ENCODE results near the gene PUS1. TPM values are rescaled to one million over a fixed set of nuclear protein-coding genes. Genes with fewer than 3 reads are reported as not detected.
"Not testable (repeated sequence)": the region's sequence is repeated elsewhere in the genome, so short reads cannot be mapped to it uniquely, and the experiment has no call there.

The PUS1 gene
- total RNA-seq, 1 experiment from 2014 or later = 17.1 TPM

GRCh38 chr12:131947482-131948027, 18.5 kb downstream of the PUS1 start:
- Histone ChIP-seq H3K4me1 (no peaks in the 10 kb centered on the region), H3K27ac (no peak overlapping the region), H3K27me3 (no peaks in the 10 kb centered on the region), H3K4me3 (no peak overlapping the region), H3K9me3 (replicated peaks) (no peaks in the 10 kb centered on the region), H3K36me3 (peaks cover 16% of the 10 kb centered on the region)
- DNase-seq = no peak

- H3K4me1 ChIP-seq = no peaks in the 10 kb centered on the region
- H3K4me3 ChIP-seq = no peak overlapping the region
- no peaks in the 10 kb centered on the region for H3K9me3 ChIP-seq (replicated peaks)
- H3K27me3 ChIP-seq = no peaks in the 10 kb centered on the region
- peaks cover 9% of the 10 kb centered on the region for H3K36me3 ChIP-seq
- H3K27ac ChIP-seq = no peak overlapping the region
- DNase-seq = no peak
These were observed 19.2 kb downstream of the PUS1 start for GRCh38 chr12:131948166-131948712.

GRCh38 chr12:131948713-131949430, 19.8 kb downstream of the PUS1 start:
- H3K27ac ChIP-seq; H3K4me1 ChIP-seq; DNase-seq; H3K9me3 ChIP-seq (replicated peaks); H3K36me3 ChIP-seq; H3K27me3 ChIP-seq: not testable (repeated sequence)
- H3K4me3 ChIP-seq = peak overlapping the region; percentile 86

GRCh38 chr12:131949431-131950181, 20.5 kb downstream of the PUS1 start, which contains the start of gene EP400:
Gene EP400, plus strand, starts transcription at chr12:131949942. Its CDS starts 10,678 bp downstream, at chr12:131960620.
- peak; percentile 92 to 94 for DNase-seq
- H3K36me3 ChIP-seq = no peaks in the 10 kb centered on the region
- H3K4me1 ChIP-seq = no peaks in the 10 kb centered on the region
- H3K27me3 ChIP-seq = no peaks in the 10 kb centered on the region
- peak within 1 kb of the TSS; percentile 86 for H3K4me3 ChIP-seq
- H3K27ac ChIP-seq = peak within 1 kb of the TSS; percentile 53
- no peaks in the 10 kb centered on the region for H3K9me3 ChIP-seq (replicated peaks)

GRCh38 chr12:131950182-131950913, 21.3 kb downstream of the PUS1 start:
- peak overlapping the region; percentile 86 for H3K4me3 ChIP-seq
- no peaks in the 10 kb centered on the region for H3K9me3 ChIP-seq (replicated peaks)
- no peaks in the 10 kb centered on the region for H3K27me3 ChIP-seq
- H3K36me3 ChIP-seq = no peaks in the 10 kb centered on the region
- H3K4me1 ChIP-seq = no peaks in the 10 kb centered on the region
- H3K27ac ChIP-seq = peak overlapping the region; percentile 53
- DNase-seq = peak; percentile 23 to 35

GRCh38 chr12:131953810-131954209, 24.7 kb downstream of the PUS1 start:
- not testable (repeated sequence) for H3K4me3 ChIP-seq; DNase-seq; H3K4me1 ChIP-seq; H3K27me3 ChIP-seq; H3K27ac ChIP-seq; H3K9me3 ChIP-seq (replicated peaks); H3K36me3 ChIP-seq

GRCh38 chr12:131954460-131954859, 25.4 kb downstream of the PUS1 start:
- DNase-seq; H3K4me1 ChIP-seq; H3K27ac ChIP-seq; H3K4me3 ChIP-seq; H3K27me3 ChIP-seq; H3K9me3 ChIP-seq (replicated peaks); H3K36me3 ChIP-seq: not testable (repeated sequence)

- no peak for DNase-seq
- no peaks in the 10 kb centered on the region for H3K9me3 ChIP-seq (replicated peaks)
- no peak overlapping the region for H3K4me3 ChIP-seq
- H3K27ac ChIP-seq = no peak overlapping the region
- no peaks in the 10 kb centered on the region for H3K27me3 ChIP-seq
- peaks cover 8% of the 10 kb centered on the region for H3K4me1 ChIP-seq
- H3K36me3 ChIP-seq = peaks cover 14% of the 10 kb centered on the region
These were observed 30.0 kb downstream of the PUS1 start for GRCh38 chr12:131959116-131959515.

GRCh38 chr12:131959641-131960589, 30.8 kb downstream of the PUS1 start:
- Histone ChIP-seq H3K4me1 (peaks cover 8% of the 10 kb centered on the region), H3K27me3 (no peaks in the 10 kb centered on the region), H3K36me3 (peaks cover 14% of the 10 kb centered on the region), H3K27ac (no peak overlapping the region), H3K4me3 (no peak overlapping the region), H3K9me3 (replicated peaks) (no peaks in the 10 kb centered on the region)
- DNase-seq = no peak

- peaks cover 17% of the 10 kb centered on the region for H3K36me3 ChIP-seq
- not testable (repeated sequence) for DNase-seq; H3K4me1 ChIP-seq; H3K27ac ChIP-seq; H3K4me3 ChIP-seq; H3K9me3 ChIP-seq (replicated peaks); H3K27me3 ChIP-seq
These were observed 31.7 kb downstream of the PUS1 start for GRCh38 chr12:131960590-131961325.

GRCh38 chr12:131961328-131961727, 32.3 kb downstream of the PUS1 start:
- not testable (repeated sequence) for H3K9me3 ChIP-seq (replicated peaks); H3K4me1 ChIP-seq; H3K27ac ChIP-seq; H3K27me3 ChIP-seq; DNase-seq; H3K4me3 ChIP-seq
- peaks cover 17% of the 10 kb centered on the region for H3K36me3 ChIP-seq

GRCh38 chr12:131962069-131962468, 33.0 kb downstream of the PUS1 start:
- no peaks in the 10 kb centered on the region for H3K9me3 ChIP-seq (replicated peaks)
- peak overlapping the region; percentile 43; the same call in 1 of the 2 replicates for H3K27ac ChIP-seq
- H3K27me3 ChIP-seq = no peaks in the 10 kb centered on the region
- H3K36me3 ChIP-seq = peaks cover 17% of the 10 kb centered on the region
- H3K4me1 ChIP-seq = peaks cover 8% of the 10 kb centered on the region
- H3K4me3 ChIP-seq = no peak overlapping the region
- DNase-seq = peak in 1 of 2 experiments; percentile 28

- no peak for DNase-seq
- Histone ChIP-seq H3K4me3 (no peak overlapping the region), H3K4me1 (peaks cover 8% of the 10 kb centered on the region), H3K27ac (no peak overlapping the region), H3K9me3 (replicated peaks) (no peaks in the 10 kb centered on the region), H3K27me3 (no peaks in the 10 kb centered on the region), H3K36me3 (peaks cover 17% of the 10 kb centered on the region)
These were observed 34.3 kb downstream of the PUS1 start for GRCh38 chr12:131963381-131963780.

Data from SJCRH30 (cell line).